GM20000 (cell line): Measurements from ENCODE around the gene PLXNB3.

Source experiments
- DNase-seq: peaks from one replicate; pipeline ENCODE4 v3.0.0; 2012; ENCODE audit warnings: low spot score
- CTCF ChIP-seq: IDR thresholded peaks from 2 replicates; pipeline ENCODE4 v1.5.1; 2012; ENCODE audit warnings: mild to moderate bottlenecking, control low read depth; ENCODE audit errors: extremely low read depth, missing control alignments

PLXNB3 gene

DNA sequence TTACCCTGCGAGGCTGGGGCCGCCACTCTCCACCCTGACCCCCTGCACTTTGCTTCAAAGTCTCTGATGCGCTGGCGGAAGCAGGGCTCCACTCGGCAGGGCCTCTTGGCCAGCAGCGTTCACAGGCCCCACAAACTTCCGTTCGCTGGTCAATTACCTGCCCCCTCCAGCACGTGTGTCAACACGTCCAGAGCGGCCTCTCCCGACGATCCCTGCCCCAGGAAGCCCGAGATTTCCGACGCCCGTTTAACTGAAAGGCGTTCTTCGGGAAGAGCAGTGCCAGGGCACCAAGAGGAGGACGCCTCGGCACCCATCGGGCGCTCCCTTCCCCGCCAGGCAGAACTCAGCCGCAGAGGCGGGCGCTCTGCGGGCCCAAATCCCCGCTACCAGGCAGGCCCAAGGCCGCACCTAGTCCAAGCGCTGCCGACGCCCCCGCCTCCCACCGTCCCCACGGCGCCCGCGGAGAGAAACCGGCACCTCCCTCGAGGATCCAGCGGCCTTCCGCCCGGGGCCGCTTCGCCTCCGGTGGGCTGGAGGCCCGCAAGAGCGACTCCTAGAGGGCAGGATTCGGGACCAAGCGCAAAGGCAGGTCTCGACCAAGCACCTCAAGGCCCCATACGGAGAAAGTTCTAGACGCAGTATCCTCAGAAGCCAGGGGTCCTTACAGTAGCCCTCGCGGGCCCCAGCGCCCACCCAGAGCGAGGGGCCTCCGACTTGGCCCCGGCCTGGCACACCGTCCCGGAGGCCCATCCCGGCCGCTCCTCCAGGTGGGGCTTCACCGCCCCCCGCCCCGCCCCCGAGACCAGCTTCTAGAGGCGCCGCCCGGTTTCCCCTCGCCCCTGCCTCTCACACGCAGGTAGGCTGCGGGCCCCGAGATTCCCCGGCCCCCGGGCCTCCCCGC is 40.4 kb upstream of the PLXNB3 start:
- peak; percentile 22 for TF ChIP-seq CTCF
- DNase-seq = peak; percentile 74

DNA sequence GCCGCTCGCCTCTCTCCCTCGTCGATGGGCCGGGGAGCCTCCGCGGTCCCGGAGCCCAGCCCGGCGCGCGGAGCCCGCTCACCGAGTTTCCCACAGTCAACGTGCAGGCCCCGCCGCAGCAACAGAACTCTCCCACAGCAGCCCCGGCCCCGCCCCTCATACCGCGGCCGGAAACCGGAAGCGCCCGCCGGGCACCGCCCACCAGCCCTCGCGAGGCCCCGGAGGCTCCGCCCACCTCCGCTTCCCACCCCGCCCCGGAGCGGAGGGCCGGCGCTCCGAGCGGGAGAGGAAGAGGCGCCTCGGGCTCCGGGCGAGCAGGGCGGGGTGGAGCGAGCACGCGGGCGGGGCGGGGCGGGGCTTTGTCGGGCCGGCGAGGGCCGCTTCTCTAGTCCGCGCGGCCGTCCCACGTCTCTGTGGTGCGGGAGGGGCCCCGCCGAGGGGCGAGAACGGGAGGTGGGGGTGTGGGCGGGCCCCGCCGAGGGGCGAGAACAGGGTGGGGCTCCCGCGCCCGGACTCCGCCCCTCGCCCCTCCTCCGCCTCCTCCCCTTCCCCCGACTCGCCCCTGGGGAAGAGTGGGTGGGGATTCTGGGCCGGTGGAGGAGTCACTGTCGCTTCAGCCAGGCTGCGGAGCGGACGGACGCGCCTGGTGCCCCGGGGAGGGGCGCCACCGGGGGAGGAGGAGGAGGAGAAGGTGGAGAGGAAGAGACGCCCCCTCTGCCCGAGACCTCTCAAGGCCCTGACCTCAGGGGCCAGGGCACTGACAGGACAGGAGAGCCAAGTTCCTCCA is 39.6 kb upstream of the PLXNB3 start, which contains the start of the genes ABCD1 and BCAP31:
TSS of gene ABCD1 (plus strand) at position 605 of the 787 bp plus-strand sequence. CDS start 411 bp downstream, outside the sequence.
TSS of gene BCAP31 (minus strand) at position 136 of the 787 bp plus-strand sequence. CDS start 1,143 bp downstream, outside the sequence.
- no peak for TF ChIP-seq CTCF
- peak; percentile 97 for DNase-seq

DNA sequence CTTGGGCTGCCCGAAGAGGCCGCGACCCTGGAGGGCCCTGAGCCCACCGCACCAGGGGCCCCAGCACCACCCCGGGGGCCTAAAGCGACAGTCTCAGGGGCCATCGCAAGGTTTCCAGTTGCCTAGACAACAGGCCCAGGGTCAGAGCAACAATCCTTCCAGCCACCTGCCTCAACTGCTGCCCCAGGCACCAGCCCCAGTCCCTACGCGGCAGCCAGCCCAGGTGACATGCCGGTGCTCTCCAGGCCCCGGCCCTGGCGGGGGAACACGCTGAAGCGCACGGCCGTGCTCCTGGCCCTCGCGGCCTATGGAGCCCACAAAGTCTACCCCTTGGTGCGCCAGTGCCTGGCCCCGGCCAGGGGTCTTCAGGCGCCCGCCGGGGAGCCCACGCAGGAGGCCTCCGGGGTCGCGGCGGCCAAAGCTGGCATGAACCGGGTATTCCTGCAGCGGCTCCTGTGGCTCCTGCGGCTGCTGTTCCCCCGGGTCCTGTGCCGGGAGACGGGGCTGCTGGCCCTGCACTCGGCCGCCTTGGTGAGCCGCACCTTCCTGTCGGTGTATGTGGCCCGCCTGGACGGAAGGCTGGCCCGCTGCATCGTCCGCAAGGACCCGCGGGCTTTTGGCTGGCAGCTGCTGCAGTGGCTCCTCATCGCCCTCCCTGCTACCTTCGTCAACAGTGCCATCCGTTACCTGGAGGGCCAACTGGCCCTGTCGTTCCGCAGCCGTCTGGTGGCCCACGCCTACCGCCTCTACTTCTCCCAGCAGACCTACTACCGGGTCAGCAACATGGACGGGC is 38.8 kb upstream of the PLXNB3 start:
- peak; percentile 53 for DNase-seq
- TF ChIP-seq CTCF = no peak

DNA sequence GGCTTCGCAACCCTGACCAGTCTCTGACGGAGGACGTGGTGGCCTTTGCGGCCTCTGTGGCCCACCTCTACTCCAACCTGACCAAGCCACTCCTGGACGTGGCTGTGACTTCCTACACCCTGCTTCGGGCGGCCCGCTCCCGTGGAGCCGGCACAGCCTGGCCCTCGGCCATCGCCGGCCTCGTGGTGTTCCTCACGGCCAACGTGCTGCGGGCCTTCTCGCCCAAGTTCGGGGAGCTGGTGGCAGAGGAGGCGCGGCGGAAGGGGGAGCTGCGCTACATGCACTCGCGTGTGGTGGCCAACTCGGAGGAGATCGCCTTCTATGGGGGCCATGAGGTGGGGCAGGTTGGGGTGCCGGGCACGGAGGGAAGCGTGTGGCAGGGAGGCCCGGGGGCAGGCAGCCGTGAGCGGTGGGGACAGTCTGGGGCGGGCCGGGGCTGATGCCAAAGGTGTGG is 38.2 kb upstream of the PLXNB3 start:
- DNase-seq = no peak
- TF ChIP-seq CTCF = no peak

GRCh38 chrX:153726286-153727122 is 37.5 kb upstream of the PLXNB3 start:
- TF ChIP-seq CTCF = no peak
- peak; percentile 84 for DNase-seq

- TF ChIP-seq CTCF = no peak
- no peak for DNase-seq
Measured at GRCh38 chrX:153727123-153727931, 36.7 kb upstream of the PLXNB3 start.
